Suprapubic skin (tissue), 4 donors: Measurements from ENCODE around the gene THRB.

Experiments
- CTCF ChIP-seq, 2 donors: fragments of 200-600 bp in 1 of 2; fragments of 450-650 bp in 1 of 2; sonication (generic) in 1 of 2; IDR thresholded peaks; one replicate each; pipeline ENCODE4 v1.5.1; 2016 to 2019; ENCODE audit warnings: antibody characterized with exemption in 2 of 2, mild to moderate bottlenecking in 1 of 2, moderate library complexity in 1 of 2
- EP300 ChIP-seq: sonication (generic); formaldehyde crosslinking; IDR thresholded peaks from one replicate; pipeline ENCODE4 v1.6.1; 2017; ENCODE audit warnings: antibody characterized with exemption
- POLR2A ChIP-seq, 2 donors: fragments of 450-650 bp; IDR thresholded peaks; one replicate each; pipeline ENCODE4 v1.6.1; 2017; ENCODE audit warnings: antibody characterized with exemption in 2 of 2, mild to moderate bottlenecking in 2 of 2, moderate library complexity in 2 of 2
- POLR2AphosphoS5 ChIP-seq, 3 donors: sonication (generic); formaldehyde crosslinking; IDR thresholded peaks; one replicate each; pipeline ENCODE4 v1.6.1; 2017; ENCODE audit warnings: antibody characterized with exemption in 3 of 3

DNA sequence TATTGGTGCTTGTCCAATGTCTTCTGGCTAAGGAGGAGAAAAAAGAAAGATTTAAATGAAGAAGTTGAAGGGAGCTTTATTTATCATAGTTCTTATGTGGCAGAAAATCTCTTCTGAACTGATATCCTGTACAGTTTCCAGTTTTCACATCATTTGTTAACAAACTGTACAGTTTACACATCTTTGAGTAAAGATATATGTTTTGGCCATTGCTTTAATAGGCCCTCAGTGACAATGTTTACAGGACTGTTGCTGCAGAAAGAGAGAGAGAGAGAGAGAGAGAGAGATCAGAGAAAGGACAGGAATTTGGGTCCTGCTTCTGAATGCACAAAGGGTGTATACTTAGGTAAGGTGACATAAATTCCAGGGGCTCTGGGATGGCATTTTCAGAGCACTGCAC, 361.2 kb downstream of the THRB start:
- TF ChIP-seq POLR2A (IDR thresholded peaks at IDR 0.05) (no peak), CTCF (IDR thresholded peaks at IDR 0.05) (no peak), EP300 (no peak), POLR2AphosphoS5 (IDR thresholded peaks at IDR 0.05) (no peak)
